NB4 (cell line): ENCODE measurements around the gene NACC2.

Experiments
- MYC ChIP-seq: IDR thresholded peaks from 2 replicates; pipeline ENCODE4 v1.6.1; 2011; ENCODE audit warnings: low read depth, low read length
- POLR2A ChIP-seq: IDR thresholded peaks from 2 replicates; pipeline ENCODE4 v1.6.1; 2011; ENCODE audit warnings: mild to moderate bottlenecking; ENCODE audit not compliant: insufficient read length; ENCODE audit errors: extremely low read depth
- TF ChIP-seq, protein P1 (sequence below): IDR thresholded peaks from one replicate; pipeline ENCODE4 v1.5.1; 2012; ENCODE audit warnings: low read depth, low read length

DNA sequence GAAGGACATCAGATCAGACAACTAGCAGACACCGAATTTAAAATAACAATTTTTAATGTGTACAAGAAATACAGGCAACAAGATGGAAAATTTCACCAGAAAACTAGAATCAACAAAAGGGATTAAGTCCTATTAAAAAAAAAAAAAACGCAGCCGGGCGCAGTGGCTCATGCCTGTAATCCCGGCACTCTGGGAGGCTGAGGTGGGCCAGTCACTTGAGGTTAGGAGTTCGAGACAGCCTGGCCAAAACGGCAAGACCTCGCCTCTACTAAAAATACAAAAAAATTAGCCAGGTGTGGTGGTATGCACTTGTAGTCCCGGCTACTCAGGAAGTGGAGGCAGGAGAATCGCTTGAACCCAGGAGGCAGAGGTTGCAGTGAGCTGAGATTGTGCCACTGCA lies 69.6 kb downstream of the NACC2 start:
- TF ChIP-seq MYC (no peak), POLR2A (no peak)
- TF ChIP-seq, protein P1, sequence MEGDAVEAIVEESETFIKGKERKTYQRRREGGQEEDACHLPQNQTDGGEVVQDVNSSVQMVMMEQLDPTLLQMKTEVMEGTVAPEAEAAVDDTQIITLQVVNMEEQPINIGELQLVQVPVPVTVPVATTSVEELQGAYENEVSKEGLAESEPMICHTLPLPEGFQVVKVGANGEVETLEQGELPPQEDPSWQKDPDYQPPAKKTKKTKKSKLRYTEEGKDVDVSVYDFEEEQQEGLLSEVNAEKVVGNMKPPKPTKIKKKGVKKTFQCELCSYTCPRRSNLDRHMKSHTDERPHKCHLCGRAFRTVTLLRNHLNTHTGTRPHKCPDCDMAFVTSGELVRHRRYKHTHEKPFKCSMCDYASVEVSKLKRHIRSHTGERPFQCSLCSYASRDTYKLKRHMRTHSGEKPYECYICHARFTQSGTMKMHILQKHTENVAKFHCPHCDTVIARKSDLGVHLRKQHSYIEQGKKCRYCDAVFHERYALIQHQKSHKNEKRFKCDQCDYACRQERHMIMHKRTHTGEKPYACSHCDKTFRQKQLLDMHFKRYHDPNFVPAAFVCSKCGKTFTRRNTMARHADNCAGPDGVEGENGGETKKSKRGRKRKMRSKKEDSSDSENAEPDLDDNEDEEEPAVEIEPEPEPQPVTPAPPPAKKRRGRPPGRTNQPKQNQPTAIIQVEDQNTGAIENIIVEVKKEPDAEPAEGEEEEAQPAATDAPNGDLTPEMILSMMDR = no peak
